ENCODE results near the gene MEST. TPM values are rescaled to one million over a fixed set of nuclear protein-coding genes. Genes with fewer than 3 reads are reported as not detected.

MEST gene
- total and polyA plus RNA-seq, 2 of the 13 experiments (the other 11 are each of a cell fraction or from before 2014, with no cell fraction given) = 49.5 to 54.6 TPM

DNA sequence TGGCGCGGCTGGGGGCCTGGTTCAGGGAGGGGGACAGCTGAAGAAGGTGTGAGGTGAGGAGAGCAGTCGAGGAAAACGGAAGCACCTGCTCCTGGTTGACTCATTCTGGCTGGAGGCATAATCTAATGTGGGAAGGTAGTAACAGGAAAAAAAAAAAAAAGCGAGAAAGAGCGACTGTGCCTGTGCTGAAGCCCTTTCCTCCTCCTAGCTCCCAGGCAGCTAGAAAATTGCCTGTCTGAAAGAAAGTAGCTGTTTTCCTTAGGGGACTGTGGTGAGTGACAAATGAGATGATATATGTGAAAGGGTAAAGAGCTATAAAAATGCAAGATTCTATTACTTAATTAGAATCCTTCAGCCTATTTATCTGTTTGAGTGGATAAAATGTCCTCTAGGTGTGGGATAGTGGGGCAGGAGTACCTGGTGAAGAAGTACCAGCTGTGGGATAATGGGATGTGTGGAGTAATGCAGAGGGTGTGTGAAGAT is 4.9 kb upstream of the MEST start:
- FAIRE-seq (no peak), DNase-seq (ENCODE audit: low spot score) (no peak), ATAC-seq (no peak)
- H2AFZ ChIP-seq (ENCODE audit: low read length) = no peak overlapping the region
- peaks cover 10% of the 10 kb centered on the region for H3K4me1 ChIP-seq (ENCODE audit: insufficient read depth, low read length)
- H3K4me2 ChIP-seq (ENCODE audit: low read depth, low read length) = peak overlapping the region; percentile 75
- H4K20me1 ChIP-seq (ENCODE audit: insufficient read depth, low read length) = no peaks in the 10 kb centered on the region
- TF ChIP-seq RAD21 (CRISPR knock-in tag; IDR thresholded peaks at IDR 0.05) = no peak
- TF ChIP-seq ZBTB3 (CRISPR knock-in tag; IDR thresholded peaks at IDR 0.05; ENCODE audit: borderline replicate concordance, low read depth) = 0 out of 2 replicates have a peak, but pooled peaks have one; percentile 6
- no TSS peak for BruUV-seq (replicated peaks)
- ChIA-PET POLR2A (no interaction called here), CTCF (ENCODE audit: low intra/inter-chr PET ratio, low total read pairs) (no interaction called here)
- H3K27me3 ChIP-seq (ENCODE audit: control insufficient read depth in 1 of 2, insufficient read depth in 2 of 2, low read length in 2 of 2) = no peaks in the 10 kb centered on the region; a peak in 1 of 5 replicates
- peaks cover 1% of the 10 kb centered on the region; the same call in 1 of the 2 replicates for H3K9me3 ChIP-seq (ENCODE audit: low read length)
- H3K9ac ChIP-seq (ENCODE audit: insufficient read depth, low read depth, low read length) = peak overlapping the region; percentile 57
- no peaks in the 10 kb centered on the region for H3K36me3 ChIP-seq (replicated peaks in 1 of 2; ENCODE audit: control insufficient read depth in 1 of 2, insufficient read depth in 2 of 2, low read length in 2 of 2)
- in situ Hi-C loops (cut with HindIII; ENCODE audit: extremely low pct_ligation_motif_present, low pct_unique_long_range_greater_than_20kb) = no loop called here
- intact Hi-C loops (cut with micrococcal nuclease; ENCODE audit: unreplicated experiment) = loop anchor here (10.0 kb wide), 1 partner anchor 212 kb away; no protein-coding TSS in a partner anchor
- 48% methylated on average over 6 of the region's 6 CpGs for WGBS (ENCODE audit: low lambda C conversion rate)
- peaks cover 5% of the 10 kb centered on the region for H3K79me2 ChIP-seq (ENCODE audit: insufficient read depth, low read length)
- H3K4me3 ChIP-seq (replicated peaks in 1 of 3; ENCODE audit: insufficient read depth in 1 of 3, low read depth in 2 of 3, low read length in 3 of 3) = peak overlapping the region; percentile 33 to 74 (median 69); a peak in 5 of 6 replicates
- no peak overlapping the region for H3K27ac ChIP-seq (ENCODE audit: extremely low read length, insufficient read depth, low read length)

- 86% methylated on average over 7 of the region's 7 CpGs for WGBS (ENCODE audit: low lambda C conversion rate)
- H3K79me2 ChIP-seq (ENCODE audit: insufficient read depth, low read length) = peaks cover 5% of the 10 kb centered on the region
- DNase-seq (ENCODE audit: low spot score) (no peak), FAIRE-seq (no peak), ATAC-seq (no peak)
- H3K4me3 ChIP-seq (replicated peaks in 1 of 3; ENCODE audit: insufficient read depth in 1 of 3, low read depth in 2 of 3, low read length in 3 of 3) = no peak overlapping the region
- H4K20me1 ChIP-seq (ENCODE audit: insufficient read depth, low read length) = no peaks in the 10 kb centered on the region
- no peak overlapping the region for H2AFZ ChIP-seq (ENCODE audit: low read length)
- in situ Hi-C loops (cut with HindIII; ENCODE audit: extremely low pct_ligation_motif_present, low pct_unique_long_range_greater_than_20kb) (no loop called here), intact Hi-C loops (cut with micrococcal nuclease; ENCODE audit: unreplicated experiment) (loop anchor here (10.0 kb wide), 1 partner anchor 214 kb away; no protein-coding TSS in a partner anchor)
- no TSS peak for BruUV-seq (replicated peaks)
- ChIA-PET CTCF (ENCODE audit: low intra/inter-chr PET ratio, low total read pairs) (no interaction called here), POLR2A (no interaction called here)
- H3K4me1 ChIP-seq (ENCODE audit: insufficient read depth, low read length) = peaks cover 10% of the 10 kb centered on the region
- H3K9me3 ChIP-seq (ENCODE audit: low read length) = peaks cover 12% of the 10 kb centered on the region
- no peaks in the 10 kb centered on the region; a peak in 1 of 5 replicates for H3K27me3 ChIP-seq (ENCODE audit: control insufficient read depth in 1 of 2, insufficient read depth in 2 of 2, low read length in 2 of 2)
- H3K36me3 ChIP-seq (replicated peaks in 1 of 2; ENCODE audit: control insufficient read depth in 1 of 2, insufficient read depth in 2 of 2, low read length in 2 of 2) = no peaks in the 10 kb centered on the region
- H3K27ac ChIP-seq (ENCODE audit: extremely low read length, insufficient read depth, low read length) = no peak overlapping the region
- H3K4me2 ChIP-seq (ENCODE audit: low read depth, low read length) = no peak overlapping the region
- no peak overlapping the region for H3K9ac ChIP-seq (ENCODE audit: insufficient read depth, low read depth, low read length)
- no peak for TF ChIP-seq ZNF329 (CRISPR knock-in tag; IDR thresholded peaks at IDR 0.05; ENCODE audit: low read depth)
- no peak for TF ChIP-seq ZNF383 (CRISPR knock-in tag; IDR thresholded peaks at IDR 0.05; ENCODE audit: borderline replicate concordance)
- no peak for TF ChIP-seq PHF20 (CRISPR knock-in tag; IDR thresholded peaks at IDR 0.05)
- no peak for TF ChIP-seq MED8 (CRISPR knock-in tag; IDR thresholded peaks at IDR 0.05; ENCODE audit: insufficient replicate concordance)
- TF ChIP-seq, protein P1, sequence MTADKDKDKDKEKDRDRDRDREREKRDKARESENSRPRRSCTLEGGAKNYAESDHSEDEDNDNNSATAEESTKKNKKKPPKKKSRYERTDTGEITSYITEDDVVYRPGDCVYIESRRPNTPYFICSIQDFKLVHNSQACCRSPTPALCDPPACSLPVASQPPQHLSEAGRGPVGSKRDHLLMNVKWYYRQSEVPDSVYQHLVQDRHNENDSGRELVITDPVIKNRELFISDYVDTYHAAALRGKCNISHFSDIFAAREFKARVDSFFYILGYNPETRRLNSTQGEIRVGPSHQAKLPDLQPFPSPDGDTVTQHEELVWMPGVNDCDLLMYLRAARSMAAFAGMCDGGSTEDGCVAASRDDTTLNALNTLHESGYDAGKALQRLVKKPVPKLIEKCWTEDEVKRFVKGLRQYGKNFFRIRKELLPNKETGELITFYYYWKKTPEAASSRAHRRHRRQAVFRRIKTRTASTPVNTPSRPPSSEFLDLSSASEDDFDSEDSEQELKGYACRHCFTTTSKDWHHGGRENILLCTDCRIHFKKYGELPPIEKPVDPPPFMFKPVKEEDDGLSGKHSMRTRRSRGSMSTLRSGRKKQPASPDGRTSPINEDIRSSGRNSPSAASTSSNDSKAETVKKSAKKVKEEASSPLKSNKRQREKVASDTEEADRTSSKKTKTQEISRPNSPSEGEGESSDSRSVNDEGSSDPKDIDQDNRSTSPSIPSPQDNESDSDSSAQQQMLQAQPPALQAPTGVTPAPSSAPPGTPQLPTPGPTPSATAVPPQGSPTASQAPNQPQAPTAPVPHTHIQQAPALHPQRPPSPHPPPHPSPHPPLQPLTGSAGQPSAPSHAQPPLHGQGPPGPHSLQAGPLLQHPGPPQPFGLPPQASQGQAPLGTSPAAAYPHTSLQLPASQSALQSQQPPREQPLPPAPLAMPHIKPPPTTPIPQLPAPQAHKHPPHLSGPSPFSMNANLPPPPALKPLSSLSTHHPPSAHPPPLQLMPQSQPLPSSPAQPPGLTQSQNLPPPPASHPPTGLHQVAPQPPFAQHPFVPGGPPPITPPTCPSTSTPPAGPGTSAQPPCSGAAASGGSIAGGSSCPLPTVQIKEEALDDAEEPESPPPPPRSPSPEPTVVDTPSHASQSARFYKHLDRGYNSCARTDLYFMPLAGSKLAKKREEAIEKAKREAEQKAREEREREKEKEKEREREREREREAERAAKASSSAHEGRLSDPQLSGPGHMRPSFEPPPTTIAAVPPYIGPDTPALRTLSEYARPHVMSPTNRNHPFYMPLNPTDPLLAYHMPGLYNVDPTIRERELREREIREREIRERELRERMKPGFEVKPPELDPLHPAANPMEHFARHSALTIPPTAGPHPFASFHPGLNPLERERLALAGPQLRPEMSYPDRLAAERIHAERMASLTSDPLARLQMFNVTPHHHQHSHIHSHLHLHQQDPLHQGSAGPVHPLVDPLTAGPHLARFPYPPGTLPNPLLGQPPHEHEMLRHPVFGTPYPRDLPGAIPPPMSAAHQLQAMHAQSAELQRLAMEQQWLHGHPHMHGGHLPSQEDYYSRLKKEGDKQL (CRISPR knock-in tag; IDR thresholded peaks at IDR 0.05; ENCODE audit: low read depth) = no peak
- TF ChIP-seq, protein P2, sequence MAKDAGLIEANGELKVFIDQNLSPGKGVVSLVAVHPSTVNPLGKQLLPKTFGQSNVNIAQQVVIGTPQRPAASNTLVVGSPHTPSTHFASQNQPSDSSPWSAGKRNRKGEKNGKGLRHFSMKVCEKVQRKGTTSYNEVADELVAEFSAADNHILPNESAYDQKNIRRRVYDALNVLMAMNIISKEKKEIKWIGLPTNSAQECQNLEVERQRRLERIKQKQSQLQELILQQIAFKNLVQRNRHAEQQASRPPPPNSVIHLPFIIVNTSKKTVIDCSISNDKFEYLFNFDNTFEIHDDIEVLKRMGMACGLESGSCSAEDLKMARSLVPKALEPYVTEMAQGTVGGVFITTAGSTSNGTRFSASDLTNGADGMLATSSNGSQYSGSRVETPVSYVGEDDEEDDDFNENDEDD (CRISPR knock-in tag; IDR thresholded peaks at IDR 0.05; ENCODE audit: borderline replicate concordance) = no peak
- TF ChIP-seq NR2F2 (IDR thresholded peaks at IDR 0.05; ENCODE audit: borderline replicate concordance, low read depth) = no peak
Observed at GRCh38 chr7:130488392-130489139, 3.3 kb upstream of the MEST start.
